NCI-H2196 (cell line): ENCODE results near the gene OSM.
"Not testable (repeated sequence)": the region's sequence is repeated elsewhere in the genome, so short reads cannot be mapped to it uniquely, and the experiment has no call there.

ENCODE experiments used
- DNase-seq: peaks from one replicate; lab custom pipeline; 2025; ENCODE audit not compliant: unreplicated experiment; lab: John Stamatoyannopoulos, UW

Gene OSM

DNA sequence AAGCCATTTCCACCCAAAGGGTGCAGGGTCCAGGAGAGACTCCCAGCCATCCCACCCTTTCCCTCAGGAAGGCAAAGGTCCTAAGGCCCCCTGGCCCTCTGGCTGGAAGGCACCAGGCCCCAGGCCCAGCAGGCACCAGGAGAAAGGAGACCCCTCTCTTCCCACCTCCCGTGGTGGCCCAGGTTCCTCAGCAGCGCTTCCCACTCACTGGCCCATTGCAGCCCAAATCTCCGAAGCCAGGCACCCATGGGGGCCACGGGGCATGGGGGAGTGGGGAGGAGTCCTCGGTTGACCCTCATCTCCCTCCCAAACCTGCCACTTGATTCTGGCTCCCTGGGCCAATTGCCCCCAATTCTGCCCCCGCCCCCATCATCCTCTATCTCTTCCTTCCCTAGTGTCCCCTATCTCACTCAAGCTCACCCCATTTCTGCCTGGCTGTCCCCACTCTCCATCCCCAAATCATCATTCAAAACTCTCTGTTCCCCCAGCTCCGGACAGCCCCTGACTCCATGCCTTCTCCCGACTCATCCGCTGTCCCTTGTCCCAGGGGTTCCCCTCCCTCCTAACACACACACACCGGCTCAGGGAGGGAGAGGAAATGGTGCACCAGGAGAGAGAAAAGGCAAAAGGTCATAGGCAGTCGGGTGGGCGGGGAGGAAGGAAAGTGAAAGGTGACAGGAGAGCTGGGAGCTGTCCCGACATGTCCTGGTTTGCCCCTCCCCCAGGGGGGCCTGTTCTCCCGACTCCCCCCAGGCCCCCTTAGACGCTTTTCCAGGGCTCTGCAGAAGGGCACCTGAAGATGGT is 21.3 kb downstream of the OSM start:
- no peak for DNase-seq

DNA sequence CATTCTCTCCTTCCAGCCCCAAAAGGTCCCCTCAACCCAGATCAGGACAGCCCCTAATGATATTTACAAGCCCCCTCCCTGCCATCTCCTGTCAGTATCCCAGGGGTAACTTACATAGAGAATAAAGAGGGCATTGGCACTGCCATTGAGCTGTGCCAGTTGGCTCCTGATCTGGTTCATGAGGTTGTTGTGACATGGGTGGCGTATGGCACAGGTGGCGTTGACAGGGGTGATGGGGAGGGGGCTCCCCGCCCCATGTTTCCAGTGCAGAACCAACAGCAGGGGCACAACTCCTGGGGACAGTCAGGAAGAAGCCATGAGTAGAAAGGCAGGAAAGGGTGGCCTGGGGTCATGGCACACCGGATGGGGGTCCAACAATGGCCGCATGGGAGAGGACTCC is 22.0 kb downstream of the OSM start:
- DNase-seq = no peak

- no peak for DNase-seq
Observed at GRCh38 chr22:30244066-30244465, 22.6 kb downstream of the OSM start.

- DNase-seq = no peak
Observed at GRCh38 chr22:30243661-30244060, 23.0 kb downstream of the OSM start.

DNA sequence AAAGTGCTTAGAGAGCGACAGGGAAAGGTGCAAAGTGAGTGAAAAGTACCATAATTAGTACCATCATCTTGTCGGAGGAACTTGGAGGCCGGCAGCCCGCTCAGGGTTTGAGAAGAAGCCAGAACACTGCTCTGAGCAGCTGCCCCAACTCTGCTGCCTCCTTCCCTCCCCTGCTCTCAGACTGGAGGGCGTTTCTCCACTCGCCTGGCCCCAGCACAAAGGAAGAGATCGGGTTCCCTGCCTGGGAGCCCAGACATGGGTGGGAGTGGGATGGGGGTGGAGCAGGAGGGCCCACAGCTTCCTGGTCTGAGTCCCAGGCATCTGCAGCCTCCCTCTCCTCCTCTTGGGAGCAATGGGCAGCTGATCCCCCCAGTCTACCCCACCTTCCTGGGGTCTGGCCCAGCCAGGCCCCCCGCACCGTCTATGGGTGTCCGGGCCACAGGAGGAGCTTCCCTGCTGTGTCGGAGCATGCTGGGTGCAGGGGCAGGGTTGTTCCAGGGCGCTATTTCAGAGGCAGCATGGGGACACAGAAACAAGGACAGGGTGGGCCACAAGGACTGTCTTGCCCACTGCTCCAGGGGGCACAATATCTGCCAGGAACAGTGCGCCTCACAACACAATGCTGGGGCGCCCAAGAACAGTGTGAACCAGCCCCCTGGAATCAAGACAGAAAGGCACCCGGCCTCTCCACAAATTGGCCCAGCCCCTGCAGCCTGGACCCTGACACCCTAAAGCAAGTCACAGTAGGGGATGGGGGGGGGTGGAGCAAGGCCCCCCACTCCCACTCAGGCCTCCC is 24.9 kb downstream of the OSM start:
- no peak for DNase-seq

DNA sequence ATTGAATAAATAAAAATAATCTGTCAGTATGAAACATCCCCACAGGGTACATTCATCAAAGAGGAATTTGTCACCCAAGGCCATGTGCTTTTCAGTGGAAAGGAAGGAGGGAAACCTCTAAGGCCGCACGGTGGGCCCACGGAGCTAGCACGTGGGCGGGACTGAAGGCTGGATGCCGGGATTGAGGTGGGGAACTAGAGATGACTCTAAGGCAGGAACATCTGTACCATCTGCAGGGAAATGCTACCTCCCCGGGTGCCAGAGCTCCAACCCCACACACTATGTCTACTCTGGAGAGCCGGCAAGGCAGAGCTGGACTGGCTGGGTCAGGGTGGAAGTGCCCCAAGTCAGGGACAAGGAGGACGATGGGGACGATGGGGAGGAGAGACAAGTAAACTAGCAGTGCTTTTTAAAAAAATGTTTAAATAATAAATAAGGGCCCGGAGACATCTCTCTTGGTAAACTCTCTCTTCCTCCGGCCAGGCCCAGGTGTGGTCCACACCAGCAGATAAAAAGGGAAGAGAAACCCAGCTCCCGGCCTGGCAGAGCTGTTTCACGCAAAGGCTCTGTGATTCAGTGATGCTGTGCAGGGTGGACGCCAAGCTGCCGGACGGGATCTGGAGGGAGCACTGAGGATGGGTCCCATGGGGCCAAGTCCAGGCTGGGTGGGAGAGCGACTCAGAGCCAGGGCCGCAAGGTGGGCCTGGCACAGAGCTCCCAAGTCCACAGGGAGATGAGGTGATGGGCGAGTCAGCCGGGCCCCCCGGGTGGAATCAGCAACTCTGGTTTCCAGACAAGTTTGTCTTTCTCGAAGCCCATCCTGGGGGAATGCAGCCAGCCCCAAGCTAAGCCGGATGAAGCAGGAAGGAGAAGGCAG is 25.9 kb downstream of the OSM start:
- no peak for DNase-seq

- DNase-seq = no peak
Observed at GRCh38 chr22:30239488-30240405, 26.9 kb downstream of the OSM start.

- DNase-seq = no peak
Observed at GRCh38 chr22:30238661-30239487, 27.8 kb downstream of the OSM start.

- no peak for DNase-seq
Observed at GRCh38 chr22:30238136-30238535, 28.5 kb downstream of the OSM start.

- no peak for DNase-seq
Observed at GRCh38 chr22:30236875-30237274, 29.8 kb downstream of the OSM start.

DNA sequence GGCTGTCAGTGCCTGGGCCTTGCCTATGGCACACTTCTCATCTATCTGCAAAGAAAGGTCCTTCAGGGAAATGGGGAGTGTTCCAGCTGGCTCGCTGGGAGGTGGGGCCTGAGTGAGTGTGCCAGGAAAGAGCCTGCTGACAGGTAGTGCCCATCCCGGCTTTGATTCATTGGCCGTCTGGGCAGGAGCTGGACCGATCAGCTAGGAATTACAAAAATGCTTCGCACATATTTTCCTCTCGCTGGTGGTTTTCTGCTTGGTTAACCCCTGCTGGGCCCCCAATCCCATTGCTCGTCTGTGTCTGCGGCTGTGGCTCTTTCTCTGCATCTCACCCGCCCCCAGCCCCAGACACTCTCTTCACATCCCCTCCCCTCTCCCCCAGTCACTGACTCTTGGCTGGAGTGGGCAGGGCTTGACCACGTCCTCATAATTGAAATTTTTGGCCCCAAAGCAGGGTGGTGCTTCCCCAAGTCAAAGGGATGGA is 30.9 kb downstream of the OSM start:
- DNase-seq = no peak

- DNase-seq = no peak
Observed at GRCh38 chr22:30234786-30235470, 31.7 kb downstream of the OSM start.

DNA sequence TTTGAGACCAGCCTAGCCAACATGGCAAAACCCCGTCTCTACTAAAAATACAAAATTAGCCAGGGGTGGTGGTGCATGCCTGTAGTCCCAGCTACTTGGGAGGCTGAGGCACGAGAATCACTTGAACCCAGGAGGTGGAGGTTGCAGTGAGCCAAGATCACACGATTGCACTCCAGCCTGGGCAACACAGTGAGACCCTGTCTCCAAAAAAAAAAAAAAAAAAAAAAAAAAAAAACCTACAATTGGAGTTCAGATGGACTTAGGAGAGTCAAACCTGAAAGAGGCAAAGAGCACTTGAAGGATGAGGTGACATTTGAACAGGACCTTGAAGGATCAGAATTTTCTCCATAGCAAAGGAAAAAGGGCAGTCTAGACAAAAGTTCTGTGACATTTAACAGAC is 32.3 kb downstream of the OSM start:
- not testable (repeated sequence) for DNase-seq

DNA sequence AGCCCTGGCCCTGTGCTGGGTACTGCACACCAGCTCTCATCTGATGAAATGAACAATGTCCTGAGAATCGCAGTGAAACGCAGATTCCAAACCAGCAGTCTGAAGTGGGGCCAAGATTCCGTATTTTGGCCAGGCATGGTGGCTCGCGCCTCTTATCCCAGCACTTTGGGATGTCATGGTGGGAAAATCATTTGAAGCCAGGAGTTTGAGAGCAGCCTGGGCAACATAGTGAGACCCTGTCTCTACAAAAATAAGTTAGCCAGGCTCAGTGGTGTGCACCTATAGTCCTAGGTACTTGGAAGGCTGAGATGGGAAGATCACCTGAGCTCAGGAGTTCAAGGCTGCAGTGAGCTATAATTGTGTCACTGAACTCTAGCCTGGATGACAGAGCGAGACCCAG is 33.1 kb downstream of the OSM start:
- no peak for DNase-seq

GRCh38 chr22:30232716-30233218 is 33.9 kb downstream of the OSM start:
- DNase-seq = no peak

- DNase-seq = no peak
Observed at GRCh38 chr22:30230787-30231461, 35.7 kb downstream of the OSM start.

DNA sequence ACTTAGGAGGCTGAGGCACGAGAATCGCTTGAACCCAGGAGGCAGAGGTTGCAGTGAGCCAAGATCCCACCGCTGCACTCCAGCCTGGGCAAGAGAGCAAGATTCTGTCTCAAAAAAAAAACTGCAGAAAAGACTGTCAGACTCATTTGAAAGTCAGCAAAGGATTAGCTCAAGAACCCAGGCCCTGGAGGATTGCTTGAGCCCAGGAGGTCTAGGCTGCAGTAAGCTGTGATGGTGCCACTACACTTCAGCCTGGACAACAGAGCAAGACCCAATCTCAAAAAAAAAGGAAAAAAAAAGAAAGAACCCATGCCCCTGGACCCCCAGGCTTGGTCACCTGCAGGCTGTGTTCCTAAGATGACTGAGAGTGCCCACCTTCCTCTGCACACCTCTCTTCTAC is 36.3 kb downstream of the OSM start:
- DNase-seq = no peak
